HK-2 (cell line): Measurements from ENCODE around the gene DTX4.

Source experiments
- DNase-seq: peaks from one replicate; pipeline ENCODE4 v3.0.0-alpha.2; 2018; ENCODE audit not compliant: unreplicated experiment

The DTX4 gene

DNA sequence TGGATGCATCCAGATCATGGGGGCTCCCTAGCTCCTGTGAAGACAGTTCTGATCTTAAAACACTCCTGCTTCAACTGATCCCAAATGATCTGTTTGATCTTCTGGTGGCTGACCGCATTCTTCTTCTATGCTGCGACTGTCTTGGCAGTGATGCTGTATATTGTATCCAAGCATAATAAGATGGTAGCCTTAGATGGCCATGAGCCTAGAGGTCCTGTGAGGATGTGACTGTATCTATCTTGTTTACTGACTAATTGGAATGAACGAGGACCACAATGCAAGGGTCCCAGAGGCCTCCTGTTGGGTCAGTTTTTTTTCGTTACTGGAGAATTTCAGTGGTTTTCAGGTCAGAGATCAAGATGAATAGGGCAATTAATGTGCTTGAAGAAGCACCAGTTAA, 47.9 kb downstream of the DTX4 start:
- no peak for DNase-seq

DNA sequence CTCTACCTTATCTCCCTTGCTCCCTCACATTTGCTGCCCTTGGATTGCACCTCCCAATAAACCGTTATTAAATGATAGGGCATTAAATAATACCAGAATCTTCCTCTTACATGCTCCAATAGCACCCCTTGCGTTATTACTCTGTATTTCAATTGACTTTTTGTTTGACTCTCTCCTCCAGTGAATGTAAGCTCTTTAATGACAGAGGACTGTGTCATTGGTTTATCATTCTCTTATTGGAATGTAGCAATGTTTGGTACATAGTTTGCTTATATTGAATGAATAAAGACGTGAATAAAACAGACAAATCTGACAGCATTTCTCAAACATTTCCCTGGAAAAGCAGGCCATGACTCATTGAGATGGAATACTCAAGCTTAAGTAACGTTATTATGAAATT, 49.5 kb downstream of the DTX4 start:
- no peak for DNase-seq

GRCh38 chr11:59222464-59223060, 50.6 kb downstream of the DTX4 start:
- DNase-seq: no peak

- no peak for DNase-seq
These were observed 51.2 kb downstream of the DTX4 start for GRCh38 chr11:59223177-59223576.

- DNase-seq: no peak
These were observed 51.7 kb downstream of the DTX4 start for GRCh38 chr11:59223611-59224010.

- DNase-seq: no peak
These were observed 52.5 kb downstream of the DTX4 start for GRCh38 chr11:59224351-59224928.

GRCh38 chr11:59225017-59225416, 53.1 kb downstream of the DTX4 start:
- no peak for DNase-seq

GRCh38 chr11:59226396-59226795, 54.5 kb downstream of the DTX4 start:
- no peak for DNase-seq

DNA sequence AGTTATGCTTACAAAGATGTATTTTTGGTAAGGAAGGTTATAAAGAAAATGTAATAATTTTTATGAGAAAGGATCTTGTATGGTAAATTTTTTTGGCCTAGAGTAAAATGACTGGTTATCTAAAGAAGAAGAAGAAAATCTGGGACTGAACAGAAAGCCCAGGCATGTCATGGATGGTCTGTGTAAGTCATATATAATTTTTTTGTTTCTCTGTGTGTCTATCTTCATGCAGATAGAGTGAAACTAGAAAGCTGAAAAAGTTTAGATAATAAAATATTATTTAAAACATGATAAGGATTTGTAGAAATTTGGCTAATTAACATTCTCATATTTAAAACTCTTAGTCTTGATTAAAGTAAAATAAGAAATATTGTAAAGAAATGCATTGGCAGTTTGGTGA, 68.4 kb downstream of the DTX4 start:
- no peak for DNase-seq

GRCh38 chr11:59243633-59244032, 71.7 kb downstream of the DTX4 start:
- DNase-seq: no peak

GRCh38 chr11:59247531-59248227, 75.7 kb downstream of the DTX4 start:
- no peak for DNase-seq

- no peak for DNase-seq
These were observed 77.6 kb downstream of the DTX4 start for GRCh38 chr11:59249535-59249934.

DNA sequence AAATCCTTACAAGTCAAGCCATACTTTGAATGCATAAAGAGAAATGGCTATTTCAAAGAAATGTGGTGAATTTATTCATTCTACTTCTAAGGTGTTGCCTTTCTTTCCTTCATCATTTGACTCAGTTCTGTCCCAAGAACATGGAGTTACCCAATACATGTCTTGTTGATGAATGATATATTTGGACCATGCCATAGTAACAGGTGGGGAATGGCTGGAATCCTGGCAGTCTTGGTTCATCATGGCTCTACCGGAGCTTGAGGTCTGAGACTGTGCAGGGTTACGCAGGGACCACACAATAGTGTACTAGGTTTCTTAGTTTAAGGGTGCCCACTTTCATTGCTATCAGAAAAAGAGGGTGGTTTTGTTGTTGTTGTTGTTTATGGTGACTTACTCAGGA, 81.1 kb downstream of the DTX4 start:
- no peak for DNase-seq

DNA sequence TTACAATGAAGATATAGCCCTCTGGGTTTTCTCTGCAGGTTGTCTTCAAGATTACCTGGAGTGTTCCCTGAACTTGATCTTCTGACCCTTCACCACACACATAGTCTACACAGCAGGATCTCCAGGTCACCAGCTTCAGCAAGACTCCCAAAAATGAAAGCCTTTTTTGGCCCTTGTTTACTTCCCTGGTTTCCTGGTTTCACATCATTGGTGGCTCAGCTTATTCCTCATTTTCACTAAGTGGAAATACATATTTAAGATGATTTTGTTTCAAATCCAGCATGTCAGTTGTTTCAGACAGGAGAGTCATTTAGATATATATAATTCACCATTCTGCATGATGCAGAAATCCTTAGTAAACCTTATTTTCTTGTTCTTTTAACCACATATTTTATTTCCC, 82.4 kb downstream of the DTX4 start:
- no peak for DNase-seq

GRCh38 chr11:59255281-59255680, 83.3 kb downstream of the DTX4 start:
- DNase-seq: no peak
